Activated naive CD4-positive, alpha-beta T cell treated with anti-CD3 and anti-CD28 coated beads, Interleukin-2, amount 50 U/mL, for 72 hours (primary cell): ENCODE measurements around the gene NR3C2. TPM values are rescaled to one million over a fixed set of nuclear protein-coding genes. Genes with fewer than 3 reads are reported as not detected.
A peak's percentile ranks its signal among the peaks of the same experiment; 100 is the strongest.

Experiments
- ATAC-seq, 2 donors: fragments of 150-1000 bp; cut with Tn5 transposase; 2 replicates each; pipeline ENCODE4 v1.10.0; 2021; ENCODE audit warnings: mild to moderate bottlenecking in 2 of 2, moderate library complexity in 2 of 2
- DNase-seq, 2 donors: peaks; one replicate each; pipeline ENCODE4 v3.0.0; 2021 to 2022; ENCODE audit warnings: low spot score in 2 of 2
- H3K27ac Mint-ChIP-seq, 2 donors: one replicate each; pipeline ENCODE4 v1.8.0; 2022; ENCODE audit warnings: mild to moderate bottlenecking in 2 of 2, mixed read lengths in 2 of 2
- H3K36me3 Mint-ChIP-seq, 2 donors: one replicate each; pipeline ENCODE4 v1.8.0; 2022; ENCODE audit warnings: mixed read lengths in 2 of 2
- H3K9me3 Mint-ChIP-seq, 2 donors: one replicate each; pipeline ENCODE4 v1.8.0; 2022; ENCODE audit warnings: mixed read lengths in 2 of 2
- total RNA-seq, 2 donors: library from RNA; stranded (reverse); gene quantifications; one replicate each; pipeline ENCODE4 v1.2.3, GENCODE V29; 2022

NR3C2 gene
- total RNA-seq, 2 donors from 2014 or later = 6.0 to 7.1 TPM

GRCh38 chr4:148442832-148443511, 758 bp upstream of the NR3C2 start:
- peaks cover 0 to 6% of the 10 kb centered on the region in 2 donors for H3K36me3 Mint-ChIP-seq
- DNase-seq (no peak), ATAC-seq (peak in 1 of 2 donors; percentile 4)
- peak overlapping the region; percentile 92 to 99 for H3K27ac Mint-ChIP-seq
- H3K9me3 Mint-ChIP-seq = no peaks in the 10 kb centered on the region

- no peak for ATAC-seq
- Mint-ChIP-seq H3K27ac (peak overlapping the region in 1 of 2 donors; percentile 99), H3K9me3 (no peaks in the 10 kb centered on the region), H3K36me3 (peaks cover 0 to 6% of the 10 kb centered on the region in 2 donors)
- no peak for DNase-seq
These were observed 609 bp downstream of the NR3C2 start for GRCh38 chr4:148441624-148441985.

- H3K9me3 Mint-ChIP-seq = no peaks in the 10 kb centered on the region
- ATAC-seq = no peak
- H3K36me3 Mint-ChIP-seq = peaks cover 0 to 6% of the 10 kb centered on the region in 2 donors
- DNase-seq = no peak
- H3K27ac Mint-ChIP-seq = no peak overlapping the region
These were observed 4.2 kb downstream of the NR3C2 start for GRCh38 chr4:148438047-148438446.

GRCh38 chr4:148437439-148437838, 4.8 kb downstream of the NR3C2 start:
- H3K36me3 Mint-ChIP-seq = peaks cover 0 to under 1% of the 10 kb centered on the region in 2 donors
- DNase-seq = no peak

GRCh38 chr4:148436512-148436911, 5.7 kb downstream of the NR3C2 start:
- ATAC-seq (no peak), DNase-seq (no peak)
- H3K36me3 Mint-ChIP-seq = no peaks in the 10 kb centered on the region
- no peak overlapping the region for H3K27ac Mint-ChIP-seq
- no peaks in the 10 kb centered on the region for H3K9me3 Mint-ChIP-seq

More at GRCh38 chr4:148437439-148437838, 4.8 kb downstream of the NR3C2 start:
- ATAC-seq = no peak
- H3K9me3 Mint-ChIP-seq = no peaks in the 10 kb centered on the region
- no peak overlapping the region for H3K27ac Mint-ChIP-seq

GRCh38 chr4:148435654-148436406, 6.4 kb downstream of the NR3C2 start:
- ATAC-seq = no peak
- no peak for DNase-seq
- H3K9me3 Mint-ChIP-seq = no peaks in the 10 kb centered on the region
- H3K27ac Mint-ChIP-seq = no peak overlapping the region
- H3K36me3 Mint-ChIP-seq = no peaks in the 10 kb centered on the region

- no peak for DNase-seq
- H3K36me3 Mint-ChIP-seq = no peaks in the 10 kb centered on the region
- H3K9me3 Mint-ChIP-seq = no peaks in the 10 kb centered on the region
- ATAC-seq = peak; percentile 20 to 79
- no peak overlapping the region for H3K27ac Mint-ChIP-seq
These were observed 8.0 kb downstream of the NR3C2 start for GRCh38 chr4:148434075-148434773.

GRCh38 chr4:148431401-148431800, 10.8 kb downstream of the NR3C2 start:
- DNase-seq (no peak), ATAC-seq (no peak)
- Mint-ChIP-seq H3K9me3 (no peaks in the 10 kb centered on the region), H3K36me3 (no peaks in the 10 kb centered on the region), H3K27ac (no peak overlapping the region)

- H3K27ac Mint-ChIP-seq = no peak overlapping the region
- DNase-seq = no peak
- no peaks in the 10 kb centered on the region for H3K36me3 Mint-ChIP-seq
- no peaks in the 10 kb centered on the region for H3K9me3 Mint-ChIP-seq
- no peak for ATAC-seq
These were observed 11.4 kb downstream of the NR3C2 start for GRCh38 chr4:148430854-148431253.

- no peak for ATAC-seq
- no peaks in the 10 kb centered on the region for H3K9me3 Mint-ChIP-seq
These were observed 13.0 kb downstream of the NR3C2 start for GRCh38 chr4:148429206-148429605.

GRCh38 chr4:148426643-148427042, 15.6 kb downstream of the NR3C2 start:
- DNase-seq (no peak), ATAC-seq (no peak)
- peaks cover 0 to 9% of the 10 kb centered on the region in 2 donors for H3K36me3 Mint-ChIP-seq
- H3K9me3 Mint-ChIP-seq = peaks cover 8% of the 10 kb centered on the region in 2 donors
- H3K27ac Mint-ChIP-seq = peak overlapping the region in 1 of 2 donors; percentile 24

More at GRCh38 chr4:148429206-148429605, 13.0 kb downstream of the NR3C2 start:
- H3K36me3 Mint-ChIP-seq = no peaks in the 10 kb centered on the region
- DNase-seq = no peak
- no peak overlapping the region for H3K27ac Mint-ChIP-seq

GRCh38 chr4:148425327-148426110, 16.7 kb downstream of the NR3C2 start:
- peak in 1 of 2 donors; percentile 29 for ATAC-seq
- H3K27ac Mint-ChIP-seq = peak overlapping the region in 1 of 2 donors; percentile 5

GRCh38 chr4:148420397-148420796, 21.8 kb downstream of the NR3C2 start:
- H3K36me3 Mint-ChIP-seq = peaks cover 0 to 14% of the 10 kb centered on the region in 2 donors
- ATAC-seq (no peak), DNase-seq (no peak)
- no peak overlapping the region for H3K27ac Mint-ChIP-seq
- peaks cover 8% of the 10 kb centered on the region in 2 donors for H3K9me3 Mint-ChIP-seq

More at GRCh38 chr4:148425327-148426110, 16.7 kb downstream of the NR3C2 start:
- DNase-seq = no peak
- peaks cover 8% of the 10 kb centered on the region in 2 donors for H3K9me3 Mint-ChIP-seq
- H3K36me3 Mint-ChIP-seq = peaks cover 0 to 13% of the 10 kb centered on the region in 2 donors

GRCh38 chr4:148415500-148415899, 26.7 kb downstream of the NR3C2 start:
- Mint-ChIP-seq H3K36me3 (peaks cover under 1 to 7% of the 10 kb centered on the region in 2 donors), H3K9me3 (no peaks in the 10 kb centered on the region)

GRCh38 chr4:148412460-148412994, 29.7 kb downstream of the NR3C2 start:
- DNase-seq (no peak), ATAC-seq (no peak)
- Mint-ChIP-seq H3K36me3 (peaks cover 0 to 7% of the 10 kb centered on the region in 2 donors), H3K9me3 (no peaks in the 10 kb centered on the region), H3K27ac (no peak overlapping the region)

More at GRCh38 chr4:148415500-148415899, 26.7 kb downstream of the NR3C2 start:
- no peak for ATAC-seq
- no peak for DNase-seq
- no peak overlapping the region for H3K27ac Mint-ChIP-seq
